Forelimb muscle (tissue), 1 donor: ENCODE data around the gene DGKQ. TPM values are rescaled to one million over a fixed set of nuclear protein-coding genes. Genes with fewer than 3 reads are reported as not detected.

Source experiments
- DNase-seq: peaks from one replicate; pipeline ENCODE4 v3.0.0-alpha.2; 2013; ENCODE audit warnings: low read depth
- polyA plus RNA-seq: library from polyadenylated mRNA; unstranded; fragments of 120-200 nt; gene quantifications from one replicate; pipeline ENCODE4 v1.2.1, GENCODE V29; 2013; ENCODE audit not compliant: insufficient read length

The DGKQ gene
- polyA plus RNA-seq, 1 donor = 3.6 TPM

GRCh38 chr4:996030-996996 is 22.9 kb upstream of the DGKQ start:
- DNase-seq = no peak

GRCh38 chr4:995311-996026 is 22.1 kb upstream of the DGKQ start:
- DNase-seq = no peak

GRCh38 chr4:993111-994029 is 20.0 kb upstream of the DGKQ start, which contains the start of gene SLC26A1:
Gene SLC26A1 (minus strand): TSS chr4:993404. CDS start chr4:991703, 1,701 bp downstream.
- DNase-seq = no peak

DNA sequence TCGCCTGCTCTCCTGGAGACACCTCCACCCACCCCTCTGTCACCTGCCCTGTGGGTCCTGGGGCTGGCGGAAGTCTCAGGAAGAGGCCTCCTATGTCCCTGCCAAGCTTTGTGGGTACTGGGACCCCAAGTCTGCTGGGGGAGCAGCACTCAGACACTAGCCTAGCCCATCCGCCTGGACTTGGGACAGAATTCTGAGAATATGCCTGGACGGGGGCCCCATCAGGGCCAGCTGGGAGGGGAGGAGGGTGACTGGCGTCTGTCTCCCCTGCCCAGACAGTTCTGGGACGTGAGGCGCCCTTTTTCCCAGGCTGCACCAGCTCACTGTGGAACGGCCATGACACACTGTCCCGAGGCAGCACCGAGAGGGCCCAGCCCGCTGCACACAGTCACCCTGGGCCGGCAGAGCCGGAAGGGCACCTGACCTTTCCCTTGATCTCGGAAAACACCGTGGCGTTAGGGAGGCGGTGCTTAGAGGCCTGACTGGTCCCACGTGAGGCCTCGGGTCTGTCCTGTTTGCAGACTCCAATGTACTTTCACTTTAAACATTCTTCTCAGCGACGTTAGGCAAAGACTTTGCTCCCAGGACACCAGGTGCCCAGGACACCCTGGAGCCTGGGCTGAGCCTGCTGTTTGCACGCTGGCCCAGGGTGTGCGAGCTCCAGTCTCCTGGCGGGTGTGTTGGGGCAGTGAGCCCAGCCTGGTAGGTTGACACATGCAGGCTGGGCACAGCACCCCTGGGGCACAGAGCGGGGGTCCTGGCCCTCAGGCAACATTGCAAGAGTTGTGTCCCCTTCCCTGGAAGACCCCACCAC is 19.1 kb upstream of the DGKQ start:
- DNase-seq = no peak

DNA sequence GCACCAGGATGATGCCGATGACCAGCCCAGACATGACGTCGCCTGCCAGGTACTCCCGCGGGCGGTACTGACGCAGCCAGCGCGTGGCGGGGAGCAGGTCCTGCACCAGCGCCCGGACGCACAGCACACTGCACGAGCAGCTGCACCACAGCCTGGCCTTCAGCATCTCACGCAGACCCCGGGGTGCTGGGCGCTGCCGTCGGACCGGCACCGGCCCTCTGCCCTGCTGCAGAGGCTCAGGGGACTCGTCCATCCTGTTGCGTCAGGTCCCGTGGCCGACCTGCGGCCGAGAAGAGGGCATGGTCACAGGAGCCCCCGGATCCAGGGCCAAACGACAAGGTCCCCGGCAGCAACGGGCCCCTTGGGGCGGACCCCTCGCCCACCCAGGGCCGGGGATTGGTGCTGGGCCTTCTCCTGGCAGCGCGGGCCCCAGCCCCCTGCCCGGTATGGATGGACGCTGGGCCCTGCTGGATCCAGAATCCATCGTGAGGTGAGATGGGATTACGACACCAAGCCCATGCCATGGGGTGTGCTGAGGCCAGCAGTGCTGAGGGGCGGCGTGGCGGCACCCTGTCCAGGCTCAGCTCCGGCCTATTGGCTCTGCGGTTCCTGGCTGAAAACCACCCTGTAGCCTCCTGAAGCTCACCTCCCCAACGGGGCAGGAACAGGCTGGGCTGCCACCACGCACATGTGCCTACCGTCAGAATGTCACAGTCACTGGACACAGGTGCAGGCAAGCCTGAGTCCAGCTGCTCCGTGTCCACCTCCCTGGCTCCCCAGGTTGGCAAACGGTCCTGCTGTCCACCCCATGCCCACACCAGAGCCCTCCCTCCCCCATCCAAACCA is 18.3 kb upstream of the DGKQ start:
- no peak for DNase-seq

DNA sequence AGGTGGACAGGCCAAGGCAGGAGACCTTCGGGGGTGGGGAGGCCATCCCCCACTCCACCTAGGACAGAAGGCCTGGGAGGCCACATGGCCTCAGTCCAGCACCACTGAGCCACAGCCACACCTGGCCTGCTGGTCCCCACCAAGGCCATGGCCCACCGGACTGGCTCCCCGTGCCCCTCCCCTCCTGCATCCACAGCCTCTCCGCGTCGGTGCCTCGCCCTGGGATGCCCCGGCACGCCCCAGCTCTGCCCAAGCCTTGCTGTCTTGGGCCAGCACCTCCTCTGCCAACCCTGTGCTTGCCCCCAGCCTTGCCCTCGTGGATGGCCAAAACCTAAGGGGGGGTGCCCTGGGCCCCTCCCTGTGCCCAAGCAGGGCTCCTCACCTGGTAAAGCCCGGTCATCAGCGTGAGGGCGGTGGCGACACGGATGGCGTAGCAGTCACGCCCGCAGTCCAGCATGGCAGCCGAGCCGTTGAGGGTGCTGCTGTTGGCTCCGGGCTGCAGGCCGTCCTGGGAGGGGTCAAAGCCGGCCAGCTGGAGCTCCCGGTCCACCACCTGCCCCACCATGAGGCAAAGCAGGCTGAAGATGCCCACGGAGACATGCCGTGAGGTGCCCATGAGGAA is 17.5 kb upstream of the DGKQ start:
- DNase-seq = no peak

- no peak for DNase-seq
These were observed 16.5 kb upstream of the DGKQ start for GRCh38 chr4:989722-990471.

DNA sequence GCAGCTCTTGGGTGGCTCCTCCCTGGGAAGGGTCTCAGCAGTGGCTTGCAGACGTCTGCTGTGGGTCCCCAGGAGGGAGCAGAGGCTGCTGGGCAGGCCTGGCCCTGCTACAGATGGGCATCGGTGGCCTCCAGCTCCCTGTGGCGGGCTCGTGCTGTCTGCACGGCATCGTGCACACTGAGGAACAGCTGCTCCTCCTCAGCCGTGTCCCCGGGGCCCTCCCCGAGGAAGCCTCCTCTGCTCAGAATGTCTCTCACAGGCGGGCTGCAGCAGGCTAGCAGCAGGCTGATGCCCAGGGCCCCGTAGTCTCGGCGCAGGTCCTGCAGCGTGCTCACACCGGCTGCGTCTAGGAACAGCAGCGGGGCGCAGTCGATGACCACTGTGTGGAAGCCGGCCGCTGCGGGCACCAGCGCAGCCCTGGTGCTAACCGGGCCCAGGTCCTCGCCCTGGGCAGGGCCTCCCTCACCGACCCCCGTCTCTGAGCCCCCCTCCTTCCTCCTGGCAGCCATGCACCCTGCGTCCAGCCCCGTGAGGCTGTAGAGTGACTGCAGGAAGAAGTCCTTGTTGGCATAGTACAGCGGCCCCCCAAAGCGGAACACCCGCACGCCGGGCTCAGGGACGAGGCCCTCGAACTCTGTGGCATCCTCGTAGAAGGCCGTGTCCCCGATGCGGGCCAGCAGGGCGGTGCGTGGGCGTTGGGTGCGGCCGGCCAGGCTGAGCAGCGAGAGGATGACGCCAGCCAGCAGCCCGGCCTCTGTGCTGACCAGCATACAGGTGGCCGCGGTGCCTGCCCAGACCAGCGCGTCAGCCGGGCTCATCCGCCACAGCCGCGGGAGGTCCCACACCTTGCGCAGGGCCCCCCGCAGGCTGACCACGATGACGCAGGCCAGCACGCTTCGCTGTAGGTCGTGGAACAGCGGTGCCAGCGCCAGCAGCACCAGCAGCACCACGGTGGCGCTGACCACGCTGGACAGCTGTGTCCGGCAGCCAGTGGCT is 15.7 kb upstream of the DGKQ start:
- no peak for DNase-seq

DNA sequence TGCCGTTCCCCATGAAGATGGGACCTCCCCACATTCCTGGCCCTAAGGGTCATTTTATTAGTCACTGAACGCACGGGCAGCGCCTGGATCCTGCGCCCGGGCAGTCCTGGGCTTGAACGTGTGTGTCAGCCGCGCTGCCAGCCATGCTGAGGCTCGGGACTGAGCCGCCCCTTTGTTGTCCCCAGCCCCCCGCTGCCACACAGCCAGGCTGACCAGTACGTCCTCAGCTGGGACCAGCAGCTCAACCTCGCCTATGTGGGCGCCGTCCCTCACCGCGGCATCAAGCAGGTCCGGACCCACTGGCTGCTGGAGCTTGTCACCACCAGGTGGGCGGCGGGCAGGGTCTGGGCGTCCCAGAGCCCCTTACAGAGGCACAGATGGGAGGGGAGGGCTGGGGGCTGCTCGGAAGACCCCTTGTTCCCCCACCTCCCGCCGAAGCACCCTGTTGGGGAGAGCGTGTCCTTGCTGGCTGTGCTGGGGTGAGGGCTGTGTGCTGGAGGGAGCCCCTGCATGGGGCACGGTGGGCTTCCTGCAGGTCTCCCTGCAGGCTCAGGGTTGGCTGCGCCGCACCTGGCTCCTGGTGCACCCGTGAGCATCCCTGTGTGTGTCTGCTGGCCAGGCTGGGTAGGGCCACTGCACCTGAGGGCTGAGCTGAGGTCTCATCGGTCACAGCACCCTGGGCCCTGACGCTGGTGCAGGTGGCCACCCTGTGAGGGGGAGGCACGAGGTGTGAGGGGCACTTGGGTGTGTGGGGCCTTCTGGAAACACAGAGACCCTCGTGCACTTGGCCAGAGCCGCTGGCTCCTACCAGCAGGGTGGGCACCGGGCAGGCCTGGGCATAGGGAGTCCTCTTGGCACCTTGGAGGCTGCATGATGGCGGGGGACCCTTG is 14.5 kb upstream of the DGKQ start:
- DNase-seq = no peak

DNA sequence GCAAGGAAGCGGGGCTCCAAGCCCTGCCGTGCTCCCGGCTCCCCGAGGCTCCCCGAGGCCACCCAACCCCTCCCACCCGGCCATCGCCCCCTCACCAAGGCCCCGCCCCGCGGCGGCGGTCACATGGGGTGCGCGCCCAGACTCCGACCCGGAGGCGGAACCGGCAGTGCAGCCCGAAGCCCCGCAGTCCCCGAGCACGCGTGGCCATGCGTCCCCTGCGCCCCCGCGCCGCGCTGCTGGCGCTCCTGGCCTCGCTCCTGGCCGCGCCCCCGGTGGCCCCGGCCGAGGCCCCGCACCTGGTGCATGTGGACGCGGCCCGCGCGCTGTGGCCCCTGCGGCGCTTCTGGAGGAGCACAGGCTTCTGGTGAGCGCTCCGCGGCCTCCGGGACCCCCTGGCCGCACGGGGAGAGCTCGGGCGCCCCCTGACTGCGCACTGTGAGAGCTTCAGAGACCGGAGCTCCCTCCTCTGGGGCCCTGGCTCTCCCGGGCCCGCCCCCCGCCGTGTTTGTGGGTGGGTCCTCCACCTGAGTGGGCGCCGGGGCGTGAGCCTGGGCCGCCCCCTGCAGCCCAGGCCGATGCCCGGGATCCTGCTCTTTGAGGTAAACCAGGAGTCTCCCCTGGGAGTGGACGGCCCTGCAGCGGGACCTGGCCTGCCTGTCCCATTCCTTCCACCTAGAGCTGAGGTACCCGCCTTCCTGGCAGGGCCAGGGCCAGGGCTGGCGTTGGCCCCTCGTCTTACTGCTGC is 13.7 kb upstream of the DGKQ start, which contains the start of gene IDUA:
TSS of gene IDUA (plus strand) at position 166 of the 745 bp plus-strand sequence. CDS start at position 207, 41 bp downstream.
- DNase-seq = no peak

- no peak for DNase-seq
These were observed 13.1 kb upstream of the DGKQ start for GRCh38 chr4:986428-986878.

- DNase-seq = no peak
These were observed 11.9 kb upstream of the DGKQ start for GRCh38 chr4:985123-985830.

- DNase-seq = no peak
These were observed 11.1 kb upstream of the DGKQ start for GRCh38 chr4:984336-985054.

- DNase-seq = no peak
These were observed 9.4 kb upstream of the DGKQ start for GRCh38 chr4:982814-983213.
